Body of pancreas (tissue), 4 donors: ENCODE results near the gene ACIN1. TPM values are rescaled to one million over a fixed set of nuclear protein-coding genes. Genes with fewer than 3 reads are reported as not detected.
A peak's percentile ranks its signal among the peaks of the same experiment; 100 is the strongest.

Source experiments
- ATAC-seq: fragments of 150-250 bp; one replicate; pipeline ENCODE4 v1.9.1; 2016
- DNase-seq, 4 donors: peaks; one replicate each; pipeline ENCODE4 v3.0.0-alpha.2; 2019
- H3K27ac ChIP-seq, 4 donors: fragments of 200-600 bp; sonication (generic); 1 replicate in 3 of 4; 2 replicates in 1 of 4; pipeline versions ENCODE4 v1.5.1 to v1.6.1; 2016 to 2019; ENCODE audit warnings: mild to moderate bottlenecking in 1 of 4, mixed read lengths in 1 of 4, moderate library complexity in 1 of 4
- H3K27me3 ChIP-seq, 2 donors: fragments of 200-600 bp; sonication (generic); one replicate each; pipeline ENCODE4 v1.6.0; 2016; ENCODE audit warnings: mild to moderate bottlenecking in 1 of 2
- H3K36me3 ChIP-seq, 2 donors: fragments of 200-600 bp; sonication (generic); replicated peaks in 1 of 2; 2 replicates each; pipeline ENCODE4 v1.5.1; 2016; ENCODE audit warnings: low read depth in 2 of 2; ENCODE audit not compliant: insufficient read depth in 1 of 2
- H3K4me1 ChIP-seq: fragments of 200-600 bp; sonication (generic); one replicate; pipeline ENCODE4 v1.6.0; 2016
- H3K4me3 ChIP-seq, 2 donors: fragments of 200-600 bp; sonication (generic); 1 replicate in 1 of 2; 2 replicates in 1 of 2; pipeline ENCODE4 v1.5.1; 2016 to 2019
- H3K9me3 ChIP-seq, 3 donors: fragments of 200-600 bp; sonication (generic); 1 replicate in 2 of 3; 2 replicates in 1 of 3; pipeline ENCODE4 v1.5.1; 2016
- CTCF ChIP-seq, 7 experiments: fragments of 450-650 bp in 4 of 7; fragments of 200-600 bp in 3 of 7; sonication (generic) in 3 of 7; IDR thresholded peaks; one replicate each; pipeline ENCODE4 v1.5.1; 2016 to 2019; ENCODE audit warnings: antibody characterized with exemption in 7 of 7
- POLR2A ChIP-seq, 3 donors: fragments of 450-650 bp; IDR thresholded peaks; one replicate each; pipeline ENCODE4 v1.6.1; 2016; ENCODE audit warnings: antibody characterized with exemption in 3 of 3, mild to moderate bottlenecking in 2 of 3
- WGBS, 2 donors: methylation state at CpG; one replicate each; pipeline ENCODE4 v1.1.5; 2017; 5-methylcytosine and 5-hydroxymethylcytosine counted together
- intact Hi-C: fragments of 100-400 bp; cut with DNase I; formaldehyde crosslinking; loops from one replicate; pipeline ENCODE4 v1.15.1; 2023
- total RNA-seq, 2 donors: library from RNA; depleted of rRNA; stranded (reverse); fragments of >200 nt; gene quantifications; one replicate each; pipeline ENCODE4 v1.1.0, GENCODE V29; 2016

The ACIN1 gene
- total RNA-seq, 2 donors from 2014 or later: 91.6 to 110 TPM

GRCh38 chr14:23076785-23077408 is 18.0 kb downstream of the ACIN1 start:
- intact Hi-C loops: no loop called here
- H3K27me3 ChIP-seq: no peaks in the 10 kb centered on the region
- no peaks in the 10 kb centered on the region for H3K9me3 ChIP-seq
- H3K4me1 ChIP-seq: peaks cover 9% of the 10 kb centered on the region
- H3K36me3 ChIP-seq: peaks cover 11 to 54% of the 10 kb centered on the region in 2 donors
- peak in 1 of 4 donors; percentile 35 for DNase-seq
- 60 to 64% methylated on average over 5 of the region's 5 CpGs for WGBS, 2 donors
- no peak overlapping the region for H3K4me3 ChIP-seq
- H3K27ac ChIP-seq: no peak overlapping the region
- TF ChIP-seq CTCF (IDR thresholded peaks at IDR 0.05) (peak in 6 of 7 experiments; percentile 40 to 54 (median 52)), POLR2A (IDR thresholded peaks at IDR 0.05) (no peak)
- peak; percentile 24 for ATAC-seq

DNA sequence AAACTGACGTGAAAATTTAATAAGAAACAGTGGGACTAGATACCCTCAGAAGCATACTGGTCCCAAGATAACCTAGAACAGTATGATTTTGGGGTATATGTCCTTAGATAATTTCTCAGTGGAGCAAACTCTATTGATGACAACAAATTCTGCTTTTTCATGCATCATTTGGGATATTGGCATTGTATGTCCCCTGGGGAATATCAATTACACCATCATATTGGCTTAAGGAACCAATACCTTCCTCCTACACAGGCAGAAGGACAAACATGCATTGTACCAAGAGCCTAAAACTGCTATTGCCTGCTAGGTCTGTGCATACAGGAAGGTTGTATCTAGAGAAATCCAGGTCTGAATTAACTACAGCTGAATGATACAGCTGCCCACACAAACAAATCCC is 20.0 kb downstream of the ACIN1 start:
- Histone ChIP-seq H3K27ac (no peak overlapping the region), H3K9me3 (no peaks in the 10 kb centered on the region), H3K4me1 (peaks cover 22% of the 10 kb centered on the region), H3K36me3 (peaks cover 11 to 39% of the 10 kb centered on the region in 2 donors), H3K27me3 (no peaks in the 10 kb centered on the region), H3K4me3 (no peak overlapping the region)
- DNase-seq (no peak), ATAC-seq (no peak)
- intact Hi-C loops: no loop called here
- TF ChIP-seq POLR2A (IDR thresholded peaks at IDR 0.05) (no peak), CTCF (IDR thresholded peaks at IDR 0.05) (no peak)
- 87% methylated on average over 1 of the region's 1 CpG for WGBS, 2 donors

GRCh38 chr14:23071921-23072539 is 22.9 kb downstream of the ACIN1 start:
- Histone ChIP-seq H3K36me3 (peaks cover 0 to 29% of the 10 kb centered on the region in 2 donors), H3K27ac (peak overlapping the region; percentile 41 to 86 (median 72)), H3K9me3 (no peaks in the 10 kb centered on the region), H3K4me1 (peaks cover 28% of the 10 kb centered on the region), H3K4me3 (no peak overlapping the region), H3K27me3 (no peaks in the 10 kb centered on the region)
- TF ChIP-seq CTCF (IDR thresholded peaks at IDR 0.05) (no peak), POLR2A (IDR thresholded peaks at IDR 0.05) (no peak)
- 26 to 33% methylated on average over 5 of the region's 5 CpGs for WGBS, 2 donors
- intact Hi-C loops: no loop called here
- DNase-seq (no peak), ATAC-seq (no peak)

DNA sequence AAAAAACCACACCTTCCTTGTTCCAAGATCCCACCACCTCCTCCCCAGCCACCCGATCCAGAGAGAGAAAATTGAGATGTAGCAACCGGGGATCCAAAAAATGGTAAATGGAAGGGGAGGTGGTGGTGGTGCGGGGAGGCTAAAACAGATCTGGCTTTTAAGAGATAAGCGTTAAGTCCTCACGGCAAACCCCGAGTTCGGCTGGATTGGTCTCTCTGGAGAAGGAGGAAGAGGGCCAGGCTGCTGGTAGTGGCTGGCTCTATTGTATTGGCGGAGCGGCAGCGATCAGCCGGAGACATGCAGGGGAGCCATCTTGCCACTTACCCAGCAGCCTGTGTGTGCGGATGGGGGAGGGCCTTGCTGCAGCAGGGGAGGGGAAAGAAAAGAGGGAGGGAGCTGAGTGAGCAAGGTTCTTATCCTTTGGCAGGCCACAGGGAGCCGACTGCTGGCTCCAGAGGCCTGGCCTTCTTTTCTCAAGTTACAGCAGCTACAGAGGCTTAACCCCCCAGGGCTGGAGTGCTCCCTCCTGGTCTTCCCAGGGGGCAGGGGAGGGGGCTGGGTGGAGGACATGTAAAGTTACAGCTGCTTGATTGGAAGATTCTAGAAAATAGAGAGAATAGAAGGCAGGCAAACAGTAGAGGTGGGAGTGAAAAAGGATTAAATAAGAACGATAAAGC is 23.6 kb downstream of the ACIN1 start:
- Histone ChIP-seq H3K4me1 (peaks cover 28% of the 10 kb centered on the region), H3K27me3 (no peaks in the 10 kb centered on the region), H3K27ac (peak overlapping the region; percentile 41 to 86 (median 72)), H3K9me3 (no peaks in the 10 kb centered on the region), H3K36me3 (peaks cover 0 to 27% of the 10 kb centered on the region in 2 donors), H3K4me3 (peak overlapping the region; percentile 16 to 66)
- TF ChIP-seq POLR2A (IDR thresholded peaks at IDR 0.05): peak in 2 of 3 donors; percentile 60
- TF ChIP-seq CTCF (IDR thresholded peaks at IDR 0.05): peak in 2 of 7 experiments; percentile 11 to 15
- peak; percentile 93 for ATAC-seq
- DNase-seq: peak; percentile 83 to 92 (median 88)
- intact Hi-C loops: no loop called here
- WGBS, 2 donors: 0 to 1% methylated on average over 14 of the region's 14 CpGs
